ENCODE data around the gene MBNL3. TPM values are rescaled to one million over a fixed set of nuclear protein-coding genes. Genes with fewer than 3 reads are reported as not detected.
A peak's percentile ranks its signal among the peaks of the same experiment; 100 is the strongest.

The MBNL3 gene
- total and polyA plus RNA-seq, 9 of the 15 experiments (the other 6 are each of a cell fraction or from before 2014, with no cell fraction given) = under 0.01 to 0.25 (median 0.16) TPM

GRCh38 chrX:132470179-132470578, 18.7 kb downstream of the MBNL3 start:
- BruUV-seq (replicated peaks) = no TSS peak
- Histone ChIP-seq H3K9me3 (replicated peaks; ENCODE audit: control insufficient read depth, insufficient read depth, low read depth, low read length) (no peaks in the 10 kb centered on the region), H3K27me3 (ENCODE audit: control insufficient read depth in 2 of 2, insufficient read depth in 2 of 2, low read length in 2 of 2) (no peaks in the 10 kb centered on the region), H3K9ac (ENCODE audit: insufficient read depth in 1 of 2, low read depth in 2 of 2, low read length in 2 of 2) (no peak overlapping the region), H3K9me1 (ENCODE audit: control insufficient read depth, insufficient read depth, low read length) (no peaks in the 10 kb centered on the region), H3K27ac (ENCODE audit: extremely low read depth, low read depth, low read length) (no peak overlapping the region), H2AFZ (ENCODE audit: low read depth, low read length) (no peak overlapping the region), H3K4me2 (ENCODE audit: insufficient read depth, low read length) (no peak overlapping the region), H3K4me1 (replicated peaks in 1 of 2; ENCODE audit: control insufficient read depth in 2 of 2, insufficient read depth in 2 of 2, low read length in 2 of 2) (no peaks in the 10 kb centered on the region), H3K36me3 (ENCODE audit: control insufficient read depth, insufficient read depth, low read length) (no peaks in the 10 kb centered on the region), H3K79me2 (ENCODE audit: control insufficient read depth, insufficient read depth, low read length) (no peaks in the 10 kb centered on the region), H4K20me1 (replicated peaks; ENCODE audit: control insufficient read depth, insufficient read depth, low read length) (no peaks in the 10 kb centered on the region), H3K4me3 (no peak overlapping the region)
- no peak for FAIRE-seq
- 0 out of 2 replicates have a peak, but pooled peaks have one; percentile 36 for TF ChIP-seq ZNF3 (CRISPR knock-in tag; IDR thresholded peaks at IDR 0.05)
- TF ChIP-seq RBM25 (IDR thresholded peaks at IDR 0.05; ENCODE audit: low read depth, low read length, severe bottlenecking) = peak; percentile 48
- no peak for TF ChIP-seq PBX2 (CRISPR knock-in tag; IDR thresholded peaks at IDR 0.05; ENCODE audit: low read depth)
- TF ChIP-seq PBX2 (tag; conservative IDR thresholded peaks at IDR 0.05; ENCODE audit: low read depth) = no peak
- ATAC-seq = no peak
- intact Hi-C loops (cut with micrococcal nuclease) (loop anchor here (5.0 kb wide), 1 partner anchor 253 kb away; the partner anchor contains the start of gene RAP2C), in situ Hi-C loops (cut with MboI) (loop anchor here (25.0 kb wide), 1 partner anchor 633 kb away; no protein-coding TSS in a partner anchor)
- 0% methylated on average over 1 of the region's 1 CpG for WGBS (ENCODE audit: insufficient coverage, low coverage, missing lambda C conversion rate)
- ChIA-PET POLR2A (no interaction called here), CTCF (ENCODE audit: low intra/inter-chr PET ratio) (no interaction called here)
- no peak for DNase-seq (ENCODE audit: extremely low read depth in 1 of 4, low spot score in 3 of 4)
